Osteocyte (in vitro differentiated cells): ENCODE data around the gene CDC42EP4. TPM values are rescaled to one million over a fixed set of nuclear protein-coding genes. Genes with fewer than 3 reads are reported as not detected.

Source experiments
- DNase-seq: peaks from one replicate; pipeline ENCODE4 v3.0.0; 2021; ENCODE audit warnings: mixed read lengths; ENCODE audit not compliant: unreplicated experiment; ENCODE audit errors: extremely low spot score
- H3K27ac Mint-ChIP-seq: one replicate; pipeline ENCODE4 v1.8.0; 2021; ENCODE audit warnings: mild to moderate bottlenecking, mixed read lengths; ENCODE audit not compliant: unreplicated experiment
- H3K27me3 Mint-ChIP-seq: one replicate; pipeline ENCODE4 v1.8.0; 2021; ENCODE audit warnings: mixed read lengths; ENCODE audit not compliant: unreplicated experiment
- H3K36me3 Mint-ChIP-seq: one replicate; pipeline ENCODE4 v1.8.0; 2021; ENCODE audit warnings: mixed read lengths; ENCODE audit not compliant: unreplicated experiment
- H3K4me1 Mint-ChIP-seq: one replicate; pipeline ENCODE4 v1.8.0; 2021; ENCODE audit warnings: mixed read lengths; ENCODE audit not compliant: unreplicated experiment
- H3K4me3 Mint-ChIP-seq: one replicate; pipeline ENCODE4 v1.8.0; 2021; ENCODE audit warnings: mild to moderate bottlenecking, moderate library complexity, mixed read lengths; ENCODE audit not compliant: unreplicated experiment
- H3K9me3 Mint-ChIP-seq: one replicate; pipeline ENCODE4 v1.8.0; 2021; ENCODE audit warnings: mixed read lengths; ENCODE audit not compliant: unreplicated experiment
- total RNA-seq: library from RNA; stranded (reverse); gene quantifications from 2 replicates; pipeline ENCODE4 v1.2.1, GENCODE V29; 2021
- TF ChIP-seq, protein P1 (sequence below): fragments of 200-600 bp; sonication (generic); IDR thresholded peaks from 2 replicates; pipeline ENCODE4 v1.5.0; 2021; ENCODE audit warnings: antibody characterized with exemption, mild to moderate bottlenecking, moderate library complexity

CDC42EP4 gene
- total RNA-seq, 1 donor from 2014 or later: 32.0 TPM

DNA sequence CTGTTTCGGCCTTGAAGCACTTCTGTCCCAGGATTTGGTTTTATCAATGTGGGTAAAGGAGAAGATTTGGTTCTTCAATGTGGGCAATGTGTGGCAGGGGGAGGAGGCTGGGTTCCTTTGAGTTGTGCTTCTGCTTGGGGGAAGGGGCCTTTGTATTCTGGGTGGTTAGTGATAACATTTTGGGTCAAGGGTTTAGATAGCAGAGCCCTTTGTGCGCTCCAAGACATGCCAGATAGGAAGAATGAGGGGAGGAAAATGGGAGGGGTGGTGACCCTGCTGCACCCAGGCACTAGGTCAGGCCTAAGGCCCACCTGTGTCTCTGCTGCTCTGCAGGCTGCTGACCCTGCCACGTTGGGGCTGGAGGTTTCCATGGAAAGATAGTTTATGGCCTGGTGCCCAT lies 40.0 kb upstream of the CDC42EP4 start:
- Mint-ChIP-seq H3K4me1 (peaks cover 32% of the 10 kb centered on the region), H3K4me3 (no peak overlapping the region), H3K9me3 (no peaks in the 10 kb centered on the region), H3K27me3 (no peaks in the 10 kb centered on the region), H3K36me3 (no peaks in the 10 kb centered on the region), H3K27ac (no peak overlapping the region)
- TF ChIP-seq, protein P1, sequence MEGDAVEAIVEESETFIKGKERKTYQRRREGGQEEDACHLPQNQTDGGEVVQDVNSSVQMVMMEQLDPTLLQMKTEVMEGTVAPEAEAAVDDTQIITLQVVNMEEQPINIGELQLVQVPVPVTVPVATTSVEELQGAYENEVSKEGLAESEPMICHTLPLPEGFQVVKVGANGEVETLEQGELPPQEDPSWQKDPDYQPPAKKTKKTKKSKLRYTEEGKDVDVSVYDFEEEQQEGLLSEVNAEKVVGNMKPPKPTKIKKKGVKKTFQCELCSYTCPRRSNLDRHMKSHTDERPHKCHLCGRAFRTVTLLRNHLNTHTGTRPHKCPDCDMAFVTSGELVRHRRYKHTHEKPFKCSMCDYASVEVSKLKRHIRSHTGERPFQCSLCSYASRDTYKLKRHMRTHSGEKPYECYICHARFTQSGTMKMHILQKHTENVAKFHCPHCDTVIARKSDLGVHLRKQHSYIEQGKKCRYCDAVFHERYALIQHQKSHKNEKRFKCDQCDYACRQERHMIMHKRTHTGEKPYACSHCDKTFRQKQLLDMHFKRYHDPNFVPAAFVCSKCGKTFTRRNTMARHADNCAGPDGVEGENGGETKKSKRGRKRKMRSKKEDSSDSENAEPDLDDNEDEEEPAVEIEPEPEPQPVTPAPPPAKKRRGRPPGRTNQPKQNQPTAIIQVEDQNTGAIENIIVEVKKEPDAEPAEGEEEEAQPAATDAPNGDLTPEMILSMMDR: no peak
- no peak for DNase-seq

DNA sequence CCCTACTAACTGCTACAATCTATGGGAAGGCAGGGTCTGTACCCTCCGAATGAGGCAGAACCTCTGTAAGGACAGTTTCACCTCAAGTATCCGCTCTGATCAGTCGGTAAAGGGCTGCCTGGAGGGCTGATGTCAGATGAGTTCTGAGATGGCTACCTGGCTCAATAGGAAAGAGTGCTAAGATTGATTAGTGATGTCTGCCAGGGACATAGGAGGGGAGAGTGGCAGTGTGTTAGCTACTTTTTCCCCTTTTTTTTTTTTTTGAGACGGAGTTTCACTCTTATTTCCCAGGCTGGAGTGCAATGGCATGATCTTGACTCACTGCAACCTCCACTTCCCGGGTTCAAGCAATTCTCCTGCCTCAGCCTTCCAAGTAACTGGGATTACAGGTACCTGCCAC lies 39.1 kb upstream of the CDC42EP4 start:
- Mint-ChIP-seq H3K4me3 (no peak overlapping the region), H3K27ac (no peak overlapping the region), H3K9me3 (no peaks in the 10 kb centered on the region), H3K36me3 (no peaks in the 10 kb centered on the region), H3K27me3 (no peaks in the 10 kb centered on the region), H3K4me1 (peaks cover 25% of the 10 kb centered on the region)
- TF ChIP-seq, protein P1: no peak
- no peak for DNase-seq

DNA sequence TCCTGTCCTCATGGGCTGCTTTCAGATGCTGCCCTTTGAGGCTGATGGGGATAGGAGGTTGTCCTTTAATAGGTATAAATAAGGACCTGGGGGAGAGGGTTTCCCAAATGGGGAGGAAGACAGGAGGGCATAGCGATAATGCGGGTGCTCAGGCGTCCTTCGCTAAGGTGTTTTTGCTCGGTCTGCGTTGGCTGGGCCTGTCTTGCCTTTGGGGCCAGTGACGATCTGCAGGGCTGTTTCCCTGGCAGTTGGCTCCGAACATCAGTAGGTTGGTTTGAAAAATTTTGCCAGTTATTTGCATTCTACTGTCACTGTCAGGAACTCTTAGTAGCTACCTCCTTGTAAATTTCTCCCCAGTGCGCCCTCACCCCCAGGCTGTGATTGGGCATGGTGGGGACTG lies 37.8 kb upstream of the CDC42EP4 start:
- H3K4me1 Mint-ChIP-seq: peaks cover 21% of the 10 kb centered on the region
- no peak overlapping the region for H3K4me3 Mint-ChIP-seq
- TF ChIP-seq, protein P1: no peak
- H3K36me3 Mint-ChIP-seq: no peaks in the 10 kb centered on the region
- no peaks in the 10 kb centered on the region for H3K27me3 Mint-ChIP-seq
- peak overlapping the region; percentile 41 for H3K27ac Mint-ChIP-seq
- no peak for DNase-seq
- no peaks in the 10 kb centered on the region for H3K9me3 Mint-ChIP-seq

DNA sequence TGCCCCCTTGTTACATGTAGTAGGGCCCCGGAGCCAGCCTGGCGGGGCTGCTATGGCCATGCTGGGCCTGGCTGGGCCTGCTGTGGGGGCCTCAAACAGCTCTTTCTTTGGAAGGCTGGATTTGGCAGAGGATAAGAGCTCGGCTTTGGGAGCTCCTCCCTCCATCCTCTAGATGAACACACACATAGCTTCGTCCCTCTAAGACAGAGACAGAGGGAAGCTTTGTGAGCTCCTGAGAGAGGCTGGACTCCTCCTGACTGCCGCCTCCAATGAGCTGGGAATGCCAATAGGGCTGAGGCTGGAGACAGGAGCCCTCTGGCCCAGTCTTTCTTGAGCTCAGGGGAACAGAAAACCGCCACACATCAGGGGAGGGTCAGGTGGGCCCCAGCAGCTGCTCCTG lies 37.3 kb upstream of the CDC42EP4 start:
- Mint-ChIP-seq H3K4me3 (no peak overlapping the region), H3K27me3 (no peaks in the 10 kb centered on the region), H3K27ac (peak overlapping the region; percentile 41), H3K4me1 (peaks cover 24% of the 10 kb centered on the region), H3K36me3 (no peaks in the 10 kb centered on the region), H3K9me3 (no peaks in the 10 kb centered on the region)
- TF ChIP-seq, protein P1: no peak
- DNase-seq: no peak

DNA sequence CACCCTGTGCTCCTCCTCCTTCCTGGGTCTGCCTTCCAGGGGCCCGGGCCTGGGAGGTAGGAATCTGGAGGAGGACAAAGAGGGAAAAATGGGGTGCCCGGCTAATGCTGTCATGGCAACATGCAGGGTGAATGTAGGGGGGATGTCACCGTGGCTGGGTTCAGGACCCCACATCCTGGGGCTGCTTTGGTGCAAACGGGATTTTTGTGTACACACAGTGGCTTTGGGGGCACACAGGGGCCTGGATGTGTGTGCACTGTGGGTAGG lies 37.0 kb upstream of the CDC42EP4 start:
- H3K27ac Mint-ChIP-seq: peak overlapping the region; percentile 41
- TF ChIP-seq, protein P1: no peak
- DNase-seq: no peak
- H3K36me3 Mint-ChIP-seq: no peaks in the 10 kb centered on the region
- H3K27me3 Mint-ChIP-seq: no peaks in the 10 kb centered on the region
- no peaks in the 10 kb centered on the region for H3K9me3 Mint-ChIP-seq
- H3K4me3 Mint-ChIP-seq: no peak overlapping the region
- peaks cover 28% of the 10 kb centered on the region for H3K4me1 Mint-ChIP-seq
